GM12878 (cell line): ENCODE measurements around the gene ANXA2R. TPM values are rescaled to one million over a fixed set of nuclear protein-coding genes. Genes with fewer than 3 reads are reported as not detected.
A peak's percentile ranks its signal among the peaks of the same experiment; 100 is the strongest.

Experiments used
- ATF3 ChIP-seq: IDR thresholded peaks from 2 replicates; pipeline ENCODE4 v1.6.1; 2011; ENCODE audit warnings: low read depth, mild to moderate bottlenecking, low read length, moderate library complexity, borderline replicate concordance; ENCODE audit errors: extremely low read depth
- CBX5 ChIP-seq: sonication (generic); IDR thresholded peaks from 2 replicates; pipeline ENCODE4 v1.6.1; 2016; ENCODE audit warnings: low read depth, moderate library complexity, mild to moderate bottlenecking, inconsistent platforms
- CEBPZ ChIP-seq: fragments of 150-350 bp; IDR thresholded peaks from 2 replicates; pipeline ENCODE4 v1.6.1; 2016; ENCODE audit warnings: low read depth, low read length
- EED ChIP-seq: sonication (generic); IDR thresholded peaks from 2 replicates; pipeline ENCODE4 v1.6.1; 2016; ENCODE audit warnings: antibody characterized with exemption, low read depth
- IKZF2 ChIP-seq, 2 experiments: fragments of 450-650 bp; IDR thresholded peaks; 2 replicates each; pipeline ENCODE4 v1.6.1; 2017; ENCODE audit warnings: mild to moderate bottlenecking in 2 of 2, moderate library complexity in 2 of 2
- NR2C2 ChIP-seq: IDR thresholded peaks from 2 replicates; pipeline ENCODE4 v1.6.1; 2011; ENCODE audit warnings: borderline replicate concordance, low read depth; ENCODE audit not compliant: control insufficient read depth, insufficient read length
- PAX5 ChIP-seq: IDR thresholded peaks from 2 replicates; pipeline ENCODE4 v1.6.1; 2011; ENCODE audit warnings: low read depth, low read length, borderline replicate concordance
- PAX8 ChIP-seq: fragments of 450-650 bp; IDR thresholded peaks from 2 replicates; pipeline ENCODE4 v1.6.1; 2017; ENCODE audit warnings: mild to moderate bottlenecking, moderate library complexity
- PML ChIP-seq: IDR thresholded peaks from 2 replicates; pipeline ENCODE4 v1.6.1; 2012; ENCODE audit warnings: low read length, inconsistent platforms
- POLR2AphosphoS5 ChIP-seq: IDR thresholded peaks from 2 replicates; pipeline ENCODE4 v1.6.1; 2011; ENCODE audit warnings: mild to moderate bottlenecking, low read length, inconsistent platforms
- RAD21 ChIP-seq: IDR thresholded peaks from 2 replicates; pipeline ENCODE4 v1.6.1; 2011; ENCODE audit warnings: mild to moderate bottlenecking, low read depth, low read length, moderate library complexity; ENCODE audit not compliant: insufficient read depth
- RUNX3 ChIP-seq: IDR thresholded peaks from 2 replicates; pipeline ENCODE4 v1.6.1; 2012; ENCODE audit warnings: low read length, inconsistent platforms
- SMC3 ChIP-seq: IDR thresholded peaks from 2 replicates; pipeline ENCODE4 v1.6.1; 2011; ENCODE audit warnings: low read length, improper control_type of control experiment, borderline replicate concordance
- SP1 ChIP-seq: IDR thresholded peaks from one replicate; pipeline ENCODE4 v1.6.1; 2011; ENCODE audit warnings: low read depth, low read length
- STAT3 ChIP-seq: IDR thresholded peaks from 2 replicates; pipeline ENCODE4 v1.6.1; 2011; ENCODE audit warnings: low read depth, low read length, improper control_type of control experiment
- SUZ12 ChIP-seq: fragments of 200-600 bp; sonication (generic); IDR thresholded peaks from one replicate; pipeline ENCODE4 v1.6.1; 2018; ENCODE audit warnings: antibody characterized with exemption, mild to moderate bottlenecking; ENCODE audit not compliant: unreplicated experiment
- USF1 ChIP-seq: IDR thresholded peaks from 2 replicates; pipeline ENCODE4 v1.6.1; 2011; ENCODE audit warnings: borderline replicate concordance, low read depth, mild to moderate bottlenecking, moderate library complexity, mixed read lengths, low read length; ENCODE audit not compliant: insufficient read depth; ENCODE audit errors: extremely low read length
- USF2 ChIP-seq: IDR thresholded peaks from 2 replicates; pipeline ENCODE4 v1.6.1; 2011; ENCODE audit warnings: low read depth, low read length, improper control_type of control experiment, borderline replicate concordance
- YBX1 ChIP-seq: fragments of 450-650 bp; IDR thresholded peaks from 2 replicates; pipeline ENCODE4 v1.6.1; 2016; ENCODE audit warnings: antibody characterized with exemption
- polyA plus RNA-seq, 11 experiments: library from polyadenylated mRNA; depleted of rRNA in 4 of 11; unstranded in 6 of 11; stranded (reverse) in 5 of 11; fragments of >200 nt; fragmentation: Nextera tagmentation in 4 of 11; fragmentation: Illumina TruSeq in 1 of 11; extraction: Ambion mirVana in 4 of 11; extraction: Trizol in 1 of 11; gene quantifications; 1 replicate in 1 of 11; 2 replicates in 10 of 11; pipeline versions ENCODE4 v1.2.1 to v1.2.3, GENCODE V29; 2011 to 2016; ENCODE audit warnings: inconsistent platforms in 2 of 11, missing spikeins in 2 of 11, low read depth in 1 of 11
- total RNA-seq, 4 experiments: library from RNA; depleted of rRNA in 3 of 4; stranded (reverse); fragments of >200 nt in 3 of 4; fragmentation: Illumina TruSeq in 1 of 4; extraction: Trizol in 1 of 4; gene quantifications; 2 replicates each; pipeline versions ENCODE4 v1.2.1 to v1.2.3, GENCODE V29; 2013 to 2021

ANXA2R gene
- total and polyA plus RNA-seq, 10 of the 15 experiments (the other 5 are each of a cell fraction or from before 2014, with no cell fraction given), result 2.3 to 7.8 (median 4.4) TPM

- no peak for TF ChIP-seq USF1
- TF ChIP-seq SMC3, result no peak
- TF ChIP-seq RAD21, result no peak
- TF ChIP-seq YBX1, result no peak
- no peak for TF ChIP-seq SUZ12
- TF ChIP-seq SP1, result peak; percentile 23
- TF ChIP-seq EED, result no peak; the same call in 1 of the 2 replicates
- no peak for TF ChIP-seq ATF3
- TF ChIP-seq PAX8, result no peak
- TF ChIP-seq POLR2AphosphoS5, result peak; percentile 87
- TF ChIP-seq USF2, result no peak
- no peak for TF ChIP-seq IKZF2 (IDR thresholded peaks at IDR 0.05)
- TF ChIP-seq STAT3, result no peak
- TF ChIP-seq CEBPZ, result no peak
- TF ChIP-seq CBX5, result no peak
- TF ChIP-seq PAX5, result peak; percentile 20; the same call in 1 of the 2 replicates
- TF ChIP-seq NR2C2, result no peak
- peak; percentile 87 for TF ChIP-seq PML
- peak; percentile 65 for TF ChIP-seq RUNX3
These were observed 32.2 kb downstream of the ANXA2R start (continued) for GRCh38 chr5:43007911-43008362.
